GM21528 (cell line): ENCODE measurements around the gene RUFY2.

ENCODE experiments used
- ATAC-seq: cut with Tn5 transposase; IDR thresholded peaks from one replicate; pipeline ENCODE4 v1.9.1; 2021; ENCODE audit warnings: mild to moderate bottlenecking, moderate library complexity; ENCODE audit not compliant: unreplicated experiment, low FRiP score

RUFY2 gene

GRCh38 chr10:68364101-68364886 lies 42.8 kb downstream of the RUFY2 start:
- ATAC-seq: no peak

DNA sequence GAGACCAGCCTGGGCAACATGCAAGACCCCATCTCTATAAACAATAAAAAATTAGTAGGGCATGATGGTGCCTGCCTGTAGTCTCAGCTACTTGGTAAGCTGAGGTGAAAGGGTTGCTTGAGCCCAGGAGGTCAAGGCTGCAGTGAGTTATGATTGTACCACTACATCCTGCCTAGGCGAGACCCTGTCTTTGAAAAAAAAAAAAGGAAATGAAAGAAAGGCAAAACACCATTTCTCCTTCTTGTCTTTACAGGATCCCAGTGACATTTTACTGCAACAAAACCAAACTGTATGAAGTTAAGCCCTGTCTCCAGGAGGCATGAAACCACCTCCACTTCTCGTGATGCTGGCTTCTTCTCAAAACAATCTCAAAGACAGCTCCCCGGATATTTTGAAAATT lies 44.5 kb downstream of the RUFY2 start:
- ATAC-seq: no peak

- ATAC-seq: no peak
Observed at GRCh38 chr10:68359189-68359588, 47.9 kb downstream of the RUFY2 start.

DNA sequence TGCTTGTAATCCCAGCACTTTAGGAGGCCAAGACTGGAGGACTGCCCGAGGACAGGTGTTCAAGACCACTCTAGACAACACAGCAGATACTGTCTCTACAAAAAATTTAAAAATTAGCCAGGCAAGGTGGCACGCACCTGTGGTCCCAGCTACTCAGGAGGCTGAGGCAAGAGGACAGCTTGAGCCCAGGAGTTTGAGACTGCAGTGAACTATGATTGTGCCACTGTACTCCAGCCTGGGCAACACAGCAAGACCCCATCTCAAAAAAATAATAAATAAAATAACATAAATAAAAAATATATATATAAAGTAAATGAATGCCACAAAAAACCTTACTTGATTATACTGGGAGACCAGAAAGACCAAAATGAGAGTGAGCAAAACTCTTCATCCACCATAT lies 53.5 kb downstream of the RUFY2 start:
- ATAC-seq: no peak

GRCh38 chr10:68348265-68348741 lies 58.8 kb downstream of the RUFY2 start:
- peak; percentile 53 for ATAC-seq

DNA sequence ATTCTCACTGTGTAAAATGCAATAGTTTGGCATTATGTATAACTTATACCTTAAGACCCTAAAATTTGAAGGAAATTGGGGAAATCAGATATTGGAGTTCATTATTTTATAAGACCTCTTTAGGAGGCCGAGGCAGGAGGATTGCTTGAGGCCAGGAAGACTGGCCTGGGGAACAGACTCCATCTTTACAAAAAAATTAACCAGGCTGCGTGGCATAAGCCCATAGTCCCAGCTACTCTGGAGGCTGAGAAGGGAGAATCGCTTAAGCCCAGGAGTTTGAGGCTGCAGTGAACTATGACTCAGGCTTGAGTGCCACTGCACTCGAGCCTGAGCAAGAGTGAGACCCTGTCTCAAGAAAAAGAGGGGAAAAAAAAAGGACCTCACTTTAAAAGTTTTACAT lies 60.3 kb downstream of the RUFY2 start:
- no peak for ATAC-seq

GRCh38 chr10:68345621-68346020 lies 61.5 kb downstream of the RUFY2 start:
- ATAC-seq: no peak

DNA sequence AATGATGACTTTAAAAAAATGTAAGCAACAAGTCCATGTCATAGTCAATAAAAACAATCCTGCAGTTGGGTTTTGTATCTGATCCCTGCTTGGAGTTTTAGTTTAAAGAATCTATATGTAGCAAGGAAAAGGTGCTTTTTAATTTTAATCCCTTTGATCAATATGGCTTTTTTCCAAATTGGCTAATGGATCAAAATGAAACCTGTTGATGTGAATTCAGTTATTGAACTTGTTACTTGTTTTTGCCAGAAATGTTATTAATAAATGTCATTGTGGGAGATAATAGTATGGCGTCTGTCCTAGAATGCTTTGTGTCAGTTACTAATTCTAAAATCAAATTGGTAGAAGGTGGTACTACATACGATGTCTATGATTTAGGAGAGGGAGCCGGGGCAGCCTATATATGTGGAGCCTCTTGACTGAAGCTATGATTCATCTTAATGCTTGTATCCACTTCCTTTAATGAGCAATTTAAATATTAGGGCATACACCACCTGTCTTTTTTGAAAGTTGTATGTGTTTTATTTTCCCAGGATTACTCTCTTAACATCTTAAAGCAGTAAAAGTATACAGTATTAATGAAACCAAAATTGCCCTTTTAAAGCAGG lies 64.1 kb downstream of the RUFY2 start:
- no peak for ATAC-seq

DNA sequence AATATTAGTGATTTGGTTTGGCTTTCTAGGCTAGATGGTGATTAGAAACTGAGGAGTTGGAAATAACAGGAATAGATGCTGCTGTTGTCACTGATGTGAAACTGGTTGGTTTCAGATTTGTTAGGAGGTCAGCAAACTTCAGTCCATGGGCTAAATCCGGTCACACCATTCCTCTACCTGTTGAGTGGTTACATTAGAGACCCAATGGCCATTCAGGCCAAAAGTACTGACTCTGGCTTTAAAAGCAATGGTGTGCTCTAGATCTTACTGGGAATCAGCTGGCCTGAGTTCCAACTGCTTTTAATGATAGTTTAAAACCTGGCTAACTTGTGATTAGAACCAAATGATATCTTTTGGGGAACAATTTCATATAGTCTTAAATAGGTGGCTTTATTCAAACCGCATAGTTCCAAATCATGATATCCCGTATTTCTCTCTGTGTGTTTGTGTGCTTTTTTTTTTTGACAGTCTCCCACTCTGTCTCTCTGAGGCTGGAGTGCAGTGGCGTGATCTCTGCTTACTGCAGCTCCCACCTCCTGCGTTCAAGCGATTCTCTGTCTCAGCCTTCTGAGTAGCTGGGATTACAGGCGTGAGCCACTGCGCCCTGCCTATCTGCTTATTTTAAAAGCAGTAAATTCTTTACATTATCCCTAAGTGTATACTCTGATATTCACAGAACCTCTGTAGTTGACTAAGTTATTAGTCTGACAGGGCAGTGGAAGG lies 66.6 kb downstream of the RUFY2 start:
- no peak for ATAC-seq

GRCh38 chr10:68336754-68337351 lies 70.2 kb downstream of the RUFY2 start:
- ATAC-seq: no peak

DNA sequence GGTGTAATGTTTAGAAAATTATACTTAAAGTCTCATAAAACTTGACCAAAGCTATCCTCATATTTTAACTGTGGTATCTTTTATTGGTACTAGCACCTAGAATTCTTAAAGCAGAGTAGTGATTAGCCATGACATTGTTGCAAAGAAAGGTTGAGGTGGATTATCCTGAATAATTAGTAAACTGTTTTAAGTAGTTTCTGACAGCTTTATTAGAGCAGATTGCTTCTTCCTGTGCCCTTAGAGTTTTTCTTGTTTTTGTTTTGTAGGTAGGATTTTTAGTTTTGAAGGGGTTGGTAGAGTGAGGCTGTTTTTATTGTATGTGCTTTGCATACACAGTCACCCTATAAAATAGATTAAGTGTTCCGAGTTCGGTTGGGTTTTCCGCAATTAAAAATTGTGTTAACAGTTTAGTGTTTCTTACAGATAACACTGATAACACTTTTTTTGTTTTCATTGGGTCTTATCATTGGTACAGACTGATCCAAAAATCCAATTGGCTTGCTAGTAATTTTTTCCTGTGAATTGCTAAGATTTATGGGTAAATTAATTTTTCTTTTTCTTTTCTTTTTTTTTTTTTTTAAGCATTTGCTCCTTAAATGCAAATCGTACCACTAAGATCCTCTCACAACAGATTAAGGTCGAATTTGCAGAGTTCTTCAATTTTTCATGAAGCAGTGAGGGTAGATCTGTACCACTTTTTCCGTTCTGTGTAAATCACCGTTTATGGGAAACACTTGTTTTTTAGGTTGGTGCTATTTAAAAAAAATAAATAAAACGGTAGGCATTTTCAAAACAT lies 72.2 kb downstream of the RUFY2 start:
- ATAC-seq: no peak

DNA sequence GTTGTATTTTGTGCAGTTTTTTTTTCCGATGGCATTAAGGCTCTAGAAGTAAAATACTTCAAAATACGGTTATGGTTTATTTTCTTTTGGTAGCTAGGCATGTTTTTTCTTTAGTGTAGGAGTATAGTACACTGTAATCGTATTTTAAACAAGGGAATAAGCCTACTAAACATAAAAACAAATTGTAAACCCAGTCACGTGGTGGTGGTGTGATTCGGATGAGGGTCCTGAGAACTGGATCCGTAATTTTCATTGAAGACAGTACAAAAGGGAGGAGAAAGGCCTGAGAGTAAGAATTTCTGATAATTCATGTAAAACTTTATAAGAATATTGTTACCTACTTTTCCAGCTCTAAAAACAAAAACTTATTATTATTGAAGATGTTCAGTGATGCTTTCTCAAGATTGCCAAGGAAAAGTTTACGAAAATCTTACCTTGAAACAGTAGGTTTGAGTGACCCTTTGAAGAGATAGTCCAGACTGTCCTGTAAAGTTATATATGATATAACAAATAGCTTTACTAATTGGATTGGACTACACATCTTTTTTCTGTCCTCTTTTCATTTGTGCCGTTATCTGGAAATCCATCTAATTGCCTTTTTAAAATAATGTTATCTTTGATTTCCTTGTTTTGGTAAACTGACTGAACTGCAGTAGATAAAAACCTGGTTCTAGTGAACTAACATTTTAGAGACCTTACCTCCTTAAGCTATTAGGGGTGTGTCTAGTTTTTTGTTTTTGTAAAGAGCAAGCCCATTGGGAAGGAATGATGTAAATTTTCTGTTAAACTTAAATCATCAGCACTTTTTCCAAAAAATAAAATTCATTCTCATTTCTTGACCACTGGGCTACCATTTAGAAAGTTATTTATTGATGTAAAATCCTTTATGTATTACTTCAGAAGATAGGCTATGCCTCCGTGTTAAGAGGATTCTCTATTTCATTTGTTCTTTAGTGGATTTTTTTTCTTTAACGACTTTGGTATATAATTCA lies 73.3 kb downstream of the RUFY2 start:
- ATAC-seq: no peak

GRCh38 chr10:68333058-68333395 lies 74.0 kb downstream of the RUFY2 start:
- no peak for ATAC-seq

- peak; percentile 24 for ATAC-seq
Observed at GRCh38 chr10:68332259-68333057, 74.6 kb downstream of the RUFY2 start, which contains the start of gene PBLD. Gene PBLD, minus strand, starts transcription at chr10:68332928. Its CDS starts 26,084 bp downstream, at chr10:68306844.

GRCh38 chr10:68331455-68332258 lies 75.4 kb downstream of the RUFY2 start, which contains the start of gene HNRNPH3:
Gene HNRNPH3, plus strand, starts transcription at chr10:68332064. Its CDS starts 5,158 bp downstream, at chr10:68337222.
- peak; percentile 85 for ATAC-seq

GRCh38 chr10:68330852-68331454 lies 76.1 kb downstream of the RUFY2 start:
- ATAC-seq: no peak

- ATAC-seq: no peak
Observed at GRCh38 chr10:68329506-68329861, 77.6 kb downstream of the RUFY2 start.
